RWPE2 (cell line): ENCODE results near the gene COMT.

ENCODE experiments used
- ATAC-seq: fragments of 200-7000 bp; cut with Tn5 transposase; 3 replicates; pipeline ENCODE4 v1.9.1; 2021; ENCODE audit warnings: low read depth
- DNase-seq: peaks from one replicate; pipeline ENCODE4 v3.0.0-alpha.2; 2020; ENCODE audit warnings: low spot score
- H3K27ac ChIP-seq: fragments of 450-650 bp; 2 replicates; pipeline ENCODE4 v1.5.1; 2017; ENCODE audit warnings: mild to moderate bottlenecking; ENCODE audit not compliant: poor library complexity, severe bottlenecking
- H3K27me3 ChIP-seq: fragments of 250-450 bp; sonication (Bioruptor Pico); 2 replicates; pipeline ENCODE4 v1.5.1; 2021; ENCODE audit warnings: mild to moderate bottlenecking, moderate library complexity; ENCODE audit not compliant: insufficient read depth, poor library complexity, severe bottlenecking
- H3K36me3 ChIP-seq: fragments of 250-450 bp; sonication (Bioruptor Pico); 2 replicates; pipeline ENCODE4 v1.5.1; 2020; ENCODE audit warnings: low read depth, mild to moderate bottlenecking, moderate library complexity
- H3K4me1 ChIP-seq: fragments of 250-450 bp; sonication (Bioruptor Pico); 2 replicates; pipeline ENCODE4 v1.5.1; 2021; ENCODE audit warnings: mild to moderate bottlenecking, moderate library complexity; ENCODE audit not compliant: insufficient read depth, poor library complexity, severe bottlenecking
- H3K4me3 ChIP-seq: fragments of 250-450 bp; sonication (Bioruptor Pico); 2 replicates; pipeline ENCODE4 v1.5.1; 2021; ENCODE audit warnings: mild to moderate bottlenecking, moderate library complexity; ENCODE audit not compliant: severe bottlenecking
- H3K9me3 ChIP-seq: fragments of 250-450 bp; sonication (Bioruptor Pico); 2 replicates; pipeline ENCODE4 v1.5.1; 2021; ENCODE audit warnings: mild to moderate bottlenecking, moderate library complexity; ENCODE audit not compliant: severe bottlenecking
- CTCF ChIP-seq: fragments of 450-650 bp; IDR thresholded peaks from one replicate; pipeline ENCODE4 v1.5.1; 2017; ENCODE audit warnings: mild to moderate bottlenecking, moderate library complexity; ENCODE audit not compliant: poor library complexity, severe bottlenecking

The COMT gene

DNA sequence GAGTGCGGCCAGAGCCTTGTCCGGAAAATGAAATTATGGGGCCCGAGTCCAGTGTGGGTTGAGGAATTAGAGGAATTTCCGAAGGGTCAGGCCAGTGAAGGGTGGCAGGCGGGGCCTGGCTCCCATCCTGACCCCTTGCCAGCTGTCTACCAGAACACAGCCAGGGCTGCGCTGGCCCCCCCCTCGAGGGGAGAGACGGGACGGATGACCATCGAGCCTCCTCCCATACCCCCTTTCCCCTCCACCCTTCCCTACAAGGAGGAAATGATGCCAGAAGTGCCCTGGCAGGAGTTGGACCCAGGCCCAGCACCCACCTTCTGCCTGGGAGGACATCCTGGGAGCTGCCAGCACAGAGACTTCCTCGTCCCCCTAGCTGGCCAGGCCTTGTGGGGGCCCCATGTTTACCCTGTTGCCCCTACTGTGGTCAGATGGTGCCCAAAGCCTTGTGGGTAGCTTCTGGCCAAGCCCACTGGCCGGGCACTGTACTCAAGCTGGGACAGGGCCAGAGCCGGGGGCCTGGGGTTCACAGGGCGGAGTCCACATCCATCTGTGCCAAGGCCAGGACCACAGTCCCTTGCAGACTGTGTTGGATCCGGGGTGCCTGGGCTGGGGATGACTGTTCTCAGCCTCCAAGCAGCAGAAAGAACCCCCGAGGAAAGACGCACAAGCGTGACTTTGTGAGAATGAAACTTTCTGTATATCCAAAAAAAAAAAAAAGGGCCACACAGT, 54.2 kb downstream of the COMT start:
- no peaks in the 10 kb centered on the region for H3K27me3 ChIP-seq
- no peak for DNase-seq

GRCh38 chr22:19996694-19997384, 55.3 kb downstream of the COMT start:
- no peaks in the 10 kb centered on the region for H3K4me1 ChIP-seq
- H3K4me3 ChIP-seq: no peak overlapping the region
- DNase-seq (no peak), ATAC-seq (no peak)
- no peaks in the 10 kb centered on the region for H3K27me3 ChIP-seq
- H3K36me3 ChIP-seq: no peaks in the 10 kb centered on the region
- no peaks in the 10 kb centered on the region for H3K9me3 ChIP-seq
- no peak for TF ChIP-seq CTCF
- H3K27ac ChIP-seq: no peak overlapping the region

More for the DNA sequence above, 54.2 kb downstream of the COMT start:
- no peak overlapping the region for H3K27ac ChIP-seq
- H3K4me3 ChIP-seq: no peak overlapping the region
- ATAC-seq: no peak
- no peak for TF ChIP-seq CTCF
- no peaks in the 10 kb centered on the region for H3K4me1 ChIP-seq
- no peaks in the 10 kb centered on the region for H3K36me3 ChIP-seq
- no peaks in the 10 kb centered on the region for H3K9me3 ChIP-seq

DNA sequence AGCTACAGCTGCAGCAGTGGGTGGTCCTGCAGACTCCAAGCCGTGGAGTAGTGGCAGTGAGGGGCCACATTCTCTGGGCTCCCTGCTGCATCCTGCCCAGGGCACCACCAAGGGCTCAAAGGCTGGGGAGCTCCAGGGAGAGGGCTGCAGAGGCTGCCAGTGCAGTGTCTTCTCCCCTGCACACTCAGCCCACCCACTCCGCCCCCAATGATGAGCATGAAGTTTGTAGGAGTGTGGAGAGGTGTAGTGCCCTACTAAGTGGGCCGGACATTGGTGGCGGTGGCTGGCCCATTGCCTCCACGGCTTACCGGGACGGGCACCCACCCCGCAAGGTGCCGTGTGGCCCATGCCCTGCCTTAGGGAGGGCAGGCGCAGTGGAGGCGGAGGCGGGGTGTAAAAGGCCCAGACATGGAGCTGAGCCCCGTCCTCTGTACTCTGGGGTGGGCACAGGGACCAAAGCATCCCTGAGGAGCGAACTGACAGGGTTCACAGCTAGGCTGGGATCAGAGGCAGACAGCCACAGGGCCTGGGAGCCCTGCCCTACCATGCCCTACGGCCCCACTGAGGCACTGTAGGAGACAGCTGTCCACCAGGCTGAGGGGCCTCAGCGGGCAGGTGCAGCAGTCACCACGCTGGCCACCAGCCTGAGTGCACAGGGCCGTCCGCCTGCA, 56.1 kb downstream of the COMT start:
- H3K4me1 ChIP-seq: no peaks in the 10 kb centered on the region
- H3K36me3 ChIP-seq: no peaks in the 10 kb centered on the region
- H3K27me3 ChIP-seq: no peaks in the 10 kb centered on the region
- no peak for TF ChIP-seq CTCF
- H3K27ac ChIP-seq: no peak overlapping the region
- H3K9me3 ChIP-seq: no peaks in the 10 kb centered on the region
- H3K4me3 ChIP-seq: no peak overlapping the region
- DNase-seq (no peak), ATAC-seq (no peak)

DNA sequence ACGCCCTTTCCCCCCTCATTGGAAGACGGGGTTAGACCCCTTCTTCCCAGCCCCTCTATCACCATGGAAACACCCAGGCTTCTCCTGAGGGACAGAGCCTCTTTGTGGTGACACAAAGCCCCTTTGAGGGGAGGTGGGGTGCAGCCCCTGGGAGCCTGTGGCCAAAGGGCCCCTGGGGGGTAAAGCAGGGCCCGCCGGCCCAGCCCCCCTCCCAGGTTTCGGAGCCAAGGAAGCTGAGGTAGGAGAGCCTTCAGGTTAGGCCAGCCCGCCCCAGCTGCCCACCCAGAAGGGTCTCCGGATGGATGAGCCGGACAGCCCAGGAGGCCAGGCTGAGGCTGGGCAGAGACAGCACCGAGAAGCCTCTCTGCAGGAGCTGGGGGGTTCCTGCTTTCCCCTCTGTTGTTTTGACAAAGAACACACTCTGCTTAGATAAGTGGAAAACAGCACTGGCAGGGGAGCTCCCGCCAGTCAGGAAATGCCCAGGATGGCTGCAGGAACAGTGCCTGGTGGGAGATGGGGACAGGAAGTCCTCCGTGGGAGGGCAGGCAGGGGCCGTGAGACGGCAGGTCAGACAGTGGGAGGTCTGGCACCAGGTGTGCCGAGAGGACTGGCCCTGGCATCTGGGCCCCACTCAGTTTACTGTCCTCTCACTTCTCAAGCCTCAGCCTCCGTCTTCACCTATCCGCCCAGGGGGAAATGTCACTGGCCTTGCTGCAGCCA, 56.8 kb downstream of the COMT start:
- ATAC-seq (no peak), DNase-seq (no peak)
- no peaks in the 10 kb centered on the region for H3K36me3 ChIP-seq
- no peaks in the 10 kb centered on the region for H3K9me3 ChIP-seq
- H3K27ac ChIP-seq: no peak overlapping the region
- H3K4me3 ChIP-seq: no peak overlapping the region
- no peaks in the 10 kb centered on the region for H3K27me3 ChIP-seq
- no peak for TF ChIP-seq CTCF
- no peaks in the 10 kb centered on the region for H3K4me1 ChIP-seq
